ENCODE measurements around the gene SMARCA2.

The SMARCA2 gene

DNA sequence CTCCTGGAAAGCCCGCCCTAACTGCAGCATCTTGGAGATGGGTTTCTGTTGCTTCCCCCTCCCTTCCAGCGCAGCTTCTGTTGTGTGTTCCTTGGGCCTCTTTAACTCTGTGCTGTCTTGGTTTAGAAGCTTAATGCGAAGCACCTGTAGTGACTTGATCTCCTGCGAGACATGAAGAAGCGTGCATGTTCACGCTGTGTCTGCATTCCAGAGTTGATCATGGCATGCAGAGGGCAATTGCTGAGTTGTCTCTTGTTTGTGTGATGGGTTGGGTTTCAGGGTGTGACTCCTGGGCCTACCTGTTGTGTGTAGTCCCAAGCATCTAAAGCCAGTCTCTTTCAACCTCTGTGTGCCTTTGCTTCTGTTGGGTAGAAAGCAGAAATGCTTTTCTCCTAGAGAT is 155.6 kb downstream of the SMARCA2 start:
- DNase-seq (ENCODE audit: low read depth, low spot score), result no peak

DNA sequence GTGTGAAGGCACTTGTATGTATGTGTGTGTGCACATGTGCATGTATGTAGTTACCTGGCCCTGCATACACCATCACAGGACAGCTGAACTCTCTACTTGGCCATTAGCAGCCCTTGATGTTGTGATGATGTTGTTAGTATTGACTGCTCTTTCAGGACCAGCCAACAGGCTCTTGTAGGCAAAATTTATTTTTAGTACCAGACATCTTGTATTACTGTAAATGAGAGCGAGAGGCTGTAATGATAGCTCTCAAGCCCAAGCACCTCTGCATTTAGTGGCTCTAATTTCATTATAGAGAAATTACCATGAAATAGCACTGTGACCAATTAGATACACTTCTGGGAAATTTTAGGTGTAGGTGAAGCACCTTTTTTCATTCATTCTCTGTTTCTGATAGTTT is 158.0 kb downstream of the SMARCA2 start:
- DNase-seq (ENCODE audit: low read depth, low spot score), result no peak

DNA sequence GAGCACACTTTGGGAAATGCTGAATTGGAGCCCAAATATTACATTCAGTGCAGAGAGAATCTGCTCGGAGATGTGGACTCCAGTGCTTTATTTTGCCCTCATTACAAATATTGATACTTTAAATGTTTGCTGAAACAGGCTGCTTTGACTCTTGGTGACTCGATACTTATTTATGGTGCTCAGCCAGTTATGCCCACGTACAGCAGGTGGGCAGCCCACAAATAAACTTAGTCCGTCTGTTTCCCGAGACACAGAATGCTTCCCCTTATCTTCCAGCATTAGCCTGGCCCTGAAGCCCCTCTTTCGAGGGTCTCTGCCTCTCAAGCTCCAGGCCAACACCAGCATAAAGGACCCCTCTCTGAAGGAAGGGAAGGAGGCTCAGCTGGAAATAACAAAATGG is 158.7 kb downstream of the SMARCA2 start:
- DNase-seq (ENCODE audit: low read depth, low spot score), result no peak

DNA sequence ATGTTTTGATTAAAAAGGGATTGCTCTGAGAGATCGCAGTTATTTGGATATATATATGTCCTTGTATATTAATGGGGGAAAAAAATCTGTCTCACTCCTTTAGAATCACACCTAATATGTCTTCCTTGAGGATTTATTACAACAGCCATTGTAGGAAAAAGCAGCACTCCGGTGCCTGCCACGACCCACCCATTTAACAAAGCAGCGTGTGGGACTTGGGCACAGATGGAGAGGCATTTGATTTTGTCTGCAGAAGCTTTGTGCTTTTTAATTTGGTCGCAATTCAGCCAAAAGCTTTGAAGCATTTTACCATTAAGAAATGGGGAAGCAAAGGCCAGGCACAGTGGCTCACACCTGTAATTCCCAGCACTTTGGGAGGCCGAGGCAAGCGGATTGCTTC is 159.2 kb downstream of the SMARCA2 start:
- no peak for DNase-seq (ENCODE audit: low read depth, low spot score)

DNA sequence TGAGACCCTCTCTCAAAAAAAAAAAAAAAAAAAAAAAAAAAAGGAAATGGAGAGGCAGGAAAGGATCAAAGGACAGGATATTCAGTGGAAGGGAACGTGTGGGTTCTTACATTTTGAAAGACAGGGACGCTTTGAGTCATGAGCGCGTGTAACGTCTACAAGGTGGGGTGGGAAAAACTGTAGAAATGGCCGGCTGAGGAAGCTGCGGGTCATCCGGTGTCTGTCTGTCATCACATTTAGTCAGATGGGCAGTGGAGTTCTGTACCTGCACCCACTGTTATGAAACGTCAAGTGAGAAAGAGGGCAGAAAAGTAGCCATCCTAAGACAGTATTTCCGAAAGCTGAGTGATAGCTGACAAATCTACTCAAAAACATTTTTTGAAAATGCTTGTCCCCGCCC is 159.8 kb downstream of the SMARCA2 start:
- DNase-seq (ENCODE audit: low read depth, low spot score), result no peak

DNA sequence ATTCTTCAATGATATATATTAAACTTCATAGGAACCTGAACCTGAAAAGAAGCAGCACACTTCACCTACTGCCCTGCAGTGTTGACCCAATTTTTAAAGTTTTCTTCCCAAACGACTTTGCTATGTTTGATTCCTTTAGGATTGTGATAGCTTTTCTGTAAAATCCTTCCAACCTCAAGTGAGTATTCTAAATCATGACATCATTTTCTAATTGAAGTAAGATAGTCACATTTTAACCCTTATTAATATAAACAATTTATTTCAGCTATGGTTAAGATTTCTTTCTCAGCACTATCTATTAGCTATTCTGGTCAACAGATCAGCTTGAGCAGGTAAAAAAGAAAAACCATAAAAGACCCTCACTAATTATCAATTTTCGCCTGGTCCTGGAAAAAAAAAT is 162.0 kb downstream of the SMARCA2 start:
- no peak for DNase-seq (ENCODE audit: low read depth, low spot score)

DNA sequence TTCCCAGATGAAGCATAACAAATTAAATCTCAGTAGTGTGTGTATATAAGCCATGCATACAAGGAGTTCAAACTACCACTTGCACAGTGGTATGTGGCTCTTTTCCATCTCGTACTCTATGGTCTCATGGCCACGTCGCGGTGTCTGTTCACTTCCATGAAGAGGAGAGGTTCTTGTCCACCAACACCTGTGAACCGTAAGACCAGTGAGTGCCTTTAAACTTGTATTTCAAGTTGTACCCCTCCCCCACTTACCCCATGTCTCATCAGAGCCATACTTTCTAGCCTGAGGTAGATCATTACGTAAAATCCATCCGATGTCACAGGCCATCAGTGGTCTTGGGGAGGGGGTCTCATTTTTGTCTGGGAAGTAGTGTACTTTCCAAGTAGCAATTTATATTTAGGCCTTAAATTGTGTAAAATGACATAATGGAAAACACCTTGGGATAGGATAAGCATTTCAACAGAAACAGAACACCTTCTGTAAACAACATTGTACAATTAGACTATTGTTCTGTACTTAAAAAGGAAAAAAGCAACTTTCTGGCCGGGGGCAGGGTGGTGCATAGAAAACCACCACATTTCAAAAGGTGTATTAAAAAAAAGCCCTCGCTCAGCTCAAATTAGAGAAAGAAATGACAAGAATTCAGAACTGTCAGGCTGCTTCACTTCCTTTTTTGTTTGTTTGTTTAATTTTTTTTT is 163.0 kb downstream of the SMARCA2 start:
- peak; percentile 12 for DNase-seq (ENCODE audit: low read depth, low spot score)

DNA sequence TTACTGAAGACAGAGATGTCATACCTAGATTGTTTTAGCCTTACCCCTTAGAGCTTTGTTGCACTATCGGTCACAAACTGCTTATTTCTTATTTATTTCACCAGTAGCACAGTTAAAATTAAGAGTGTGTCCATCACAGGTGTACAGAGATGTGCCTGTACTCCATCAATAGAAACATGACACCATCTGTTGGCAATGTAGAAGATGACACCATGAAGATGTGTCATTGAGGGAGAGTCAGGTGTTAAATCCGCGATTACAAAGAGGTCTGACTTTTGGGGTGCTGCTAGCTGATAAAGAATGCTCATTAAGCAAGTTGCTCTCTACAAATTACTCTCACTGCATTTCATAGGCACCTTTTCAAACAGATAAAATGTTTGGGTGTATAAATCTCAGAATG is 164.4 kb downstream of the SMARCA2 start:
- DNase-seq (ENCODE audit: low read depth, low spot score), result no peak

DNA sequence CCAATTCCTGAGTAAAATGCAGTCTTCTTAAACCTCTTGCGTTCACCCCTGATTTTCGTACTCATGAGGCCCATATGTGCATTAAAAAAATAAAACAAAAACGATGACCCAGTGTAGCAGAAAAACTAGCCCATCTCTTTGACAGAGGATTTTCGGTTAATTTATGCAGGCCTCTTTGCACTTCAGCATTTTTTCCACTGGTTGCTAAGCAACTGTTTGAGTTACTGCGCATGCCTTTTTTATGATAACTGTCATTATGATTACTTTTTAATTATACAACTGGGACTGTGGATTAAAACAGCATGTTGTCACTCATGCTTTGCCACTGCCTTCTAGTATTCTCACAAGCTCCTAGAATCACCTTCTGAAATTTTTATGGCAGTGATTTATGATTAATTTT is 165.0 kb downstream of the SMARCA2 start:
- DNase-seq (ENCODE audit: low read depth, low spot score), result no peak

DNA sequence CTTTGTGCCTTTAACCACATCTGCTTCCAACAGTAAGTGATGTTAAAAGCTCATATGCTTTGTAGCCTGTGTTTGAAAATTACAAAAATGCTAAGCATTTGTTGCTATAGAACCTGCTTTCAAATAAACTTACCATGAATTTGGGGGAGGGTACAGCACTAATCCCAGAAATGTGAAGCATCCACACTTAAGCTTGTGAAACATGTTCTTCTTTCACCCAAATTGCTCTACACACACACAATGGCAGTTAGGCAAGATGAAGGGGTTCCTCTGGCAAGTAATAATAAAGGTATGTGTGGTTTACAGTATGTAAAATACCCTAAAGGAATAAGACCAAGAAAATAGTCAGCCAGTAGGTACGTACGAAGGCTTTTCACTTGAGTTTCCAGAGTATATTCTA is 165.6 kb downstream of the SMARCA2 start:
- DNase-seq (ENCODE audit: low read depth, low spot score), result no peak

DNA sequence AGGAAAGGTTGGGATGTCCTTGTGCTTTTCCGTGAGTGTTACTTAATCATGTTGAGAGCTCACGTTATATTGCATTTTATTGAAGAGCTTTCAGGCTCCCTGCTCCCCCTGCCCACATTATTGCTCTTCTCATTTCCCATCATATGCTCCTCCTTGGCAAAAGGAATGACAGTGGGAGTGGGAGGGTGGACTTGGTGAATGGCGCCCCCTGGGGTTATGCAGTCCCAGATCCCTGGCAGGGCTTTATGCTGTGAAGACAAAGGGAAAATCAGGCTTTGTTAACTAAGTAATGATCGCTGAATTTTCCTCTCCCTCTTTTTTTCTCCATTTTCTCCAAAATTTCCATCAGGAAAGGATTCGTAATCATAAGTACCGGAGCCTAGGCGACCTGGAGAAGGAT is 166.6 kb downstream of the SMARCA2 start:
- DNase-seq (ENCODE audit: low read depth, low spot score), result peak; percentile 76

DNA sequence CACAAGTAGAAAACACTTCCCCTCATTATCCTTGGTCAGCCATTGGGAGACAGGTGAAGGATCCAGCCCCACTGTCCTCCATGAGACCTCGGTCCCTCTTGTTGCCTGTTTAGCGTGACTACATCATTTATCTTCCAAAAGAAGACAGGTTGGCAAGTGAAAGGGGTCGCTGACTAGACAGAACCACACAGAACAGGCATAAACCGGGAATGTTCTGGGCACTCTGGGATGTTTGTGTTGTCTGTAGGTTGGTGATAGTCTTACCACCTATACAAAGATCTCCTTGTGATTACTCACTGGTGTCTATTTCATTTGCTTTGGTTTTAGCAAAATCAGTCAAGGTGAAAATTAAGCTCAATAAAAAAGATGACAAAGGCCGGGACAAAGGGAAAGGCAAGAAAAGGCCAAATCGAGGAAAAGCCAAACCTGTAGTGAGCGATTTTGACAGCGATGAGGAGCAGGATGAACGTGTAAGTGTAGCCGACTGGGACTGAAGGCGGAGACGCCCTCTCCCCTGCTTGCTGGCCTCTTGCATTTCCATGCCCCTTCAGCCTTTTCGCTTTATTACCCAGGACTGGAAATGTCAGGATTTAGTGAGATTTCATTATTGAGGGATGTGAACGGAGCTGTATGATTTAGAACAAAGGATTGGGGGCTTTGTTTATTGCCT is 175.9 kb downstream of the SMARCA2 start:
- DNase-seq (ENCODE audit: low read depth, low spot score), result no peak

DNA sequence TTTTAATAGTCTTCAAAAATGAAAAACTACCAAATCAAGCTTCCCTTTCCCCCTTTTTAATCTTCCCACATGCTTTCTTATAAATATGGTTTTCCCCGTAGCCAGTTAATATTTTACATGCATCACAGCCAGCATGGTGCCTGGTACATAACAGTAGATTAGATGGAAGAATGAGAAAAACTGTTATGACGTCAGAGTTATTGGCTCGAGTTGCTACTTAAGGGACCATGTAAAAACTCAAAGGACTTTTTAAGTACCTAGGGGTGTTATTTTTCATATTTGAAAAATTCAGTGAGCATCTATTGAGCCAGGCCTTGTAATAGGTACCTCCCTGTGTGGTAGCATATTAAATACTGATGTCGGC is 176.4 kb downstream of the SMARCA2 start:
- DNase-seq (ENCODE audit: low read depth, low spot score), result no peak

DNA sequence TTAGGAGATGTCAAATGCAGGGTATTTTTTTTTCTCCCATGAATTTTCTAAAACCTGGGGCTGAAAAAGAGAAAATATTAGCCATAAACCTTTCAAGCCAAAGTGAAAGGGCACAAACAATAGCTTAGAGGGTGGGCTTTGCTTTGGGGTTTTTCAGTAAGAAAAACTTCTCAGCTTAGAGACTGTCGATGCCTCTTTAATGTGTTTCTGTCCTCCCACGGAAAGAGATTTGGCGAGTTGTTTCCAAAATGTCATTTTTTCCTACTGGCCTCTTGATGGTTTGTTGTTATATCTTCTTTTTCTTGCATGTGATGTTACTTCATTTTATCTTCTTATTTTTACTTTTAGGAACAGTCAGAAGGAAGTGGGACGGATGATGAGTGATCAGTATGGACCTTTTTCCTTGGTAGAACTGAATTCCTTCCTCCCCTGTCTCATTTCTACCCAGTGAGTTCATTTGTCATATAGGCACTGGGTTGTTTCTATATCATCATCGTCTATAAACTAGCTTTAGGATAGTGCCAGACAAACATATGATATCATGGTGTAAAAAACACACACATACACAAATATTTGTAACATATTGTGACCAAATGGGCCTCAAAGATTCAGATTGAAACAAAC is 177.3 kb downstream of the SMARCA2 start:
- no peak for DNase-seq (ENCODE audit: low read depth, low spot score)

DNA sequence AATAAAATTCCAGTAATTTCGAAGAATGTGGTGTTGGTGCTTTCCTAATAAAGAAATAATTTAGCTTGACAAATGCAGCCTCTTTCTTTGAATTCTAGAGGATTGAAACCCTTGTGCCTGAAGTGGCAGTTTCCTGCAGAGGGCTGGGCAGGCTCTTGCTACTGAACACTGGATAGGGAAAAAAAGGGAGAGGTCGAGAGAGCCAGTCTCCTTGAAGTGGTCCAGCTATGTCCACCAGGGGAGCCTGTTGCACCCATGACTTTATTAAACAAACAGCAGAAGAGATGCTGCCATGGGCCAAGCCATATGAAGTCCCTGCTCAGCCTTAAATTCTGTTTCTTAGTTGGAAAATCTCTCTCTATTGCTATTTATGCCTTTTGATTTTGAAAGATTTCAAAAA is 178.4 kb downstream of the SMARCA2 start:
- no peak for DNase-seq (ENCODE audit: low read depth, low spot score)

DNA sequence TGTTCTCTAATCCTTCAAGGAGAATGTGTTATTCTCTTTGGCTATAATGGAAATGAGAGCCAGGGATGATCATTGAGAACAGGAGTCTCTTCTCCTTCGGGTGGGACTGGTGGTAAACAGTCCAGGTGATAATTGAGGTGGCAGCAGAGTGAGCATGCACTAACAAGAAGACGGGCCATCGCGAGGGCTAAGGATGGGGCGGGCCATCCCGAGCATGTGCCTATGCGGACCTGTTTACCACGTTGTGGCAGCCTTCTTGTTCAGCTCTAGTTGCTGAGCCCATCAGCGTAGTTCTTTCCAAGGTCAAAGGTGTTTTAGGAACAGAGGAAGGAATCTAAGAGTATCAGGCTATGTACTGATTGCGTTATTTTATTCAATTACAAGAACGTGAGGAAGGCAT is 180.1 kb downstream of the SMARCA2 start:
- no peak for DNase-seq (ENCODE audit: low read depth, low spot score)

DNA sequence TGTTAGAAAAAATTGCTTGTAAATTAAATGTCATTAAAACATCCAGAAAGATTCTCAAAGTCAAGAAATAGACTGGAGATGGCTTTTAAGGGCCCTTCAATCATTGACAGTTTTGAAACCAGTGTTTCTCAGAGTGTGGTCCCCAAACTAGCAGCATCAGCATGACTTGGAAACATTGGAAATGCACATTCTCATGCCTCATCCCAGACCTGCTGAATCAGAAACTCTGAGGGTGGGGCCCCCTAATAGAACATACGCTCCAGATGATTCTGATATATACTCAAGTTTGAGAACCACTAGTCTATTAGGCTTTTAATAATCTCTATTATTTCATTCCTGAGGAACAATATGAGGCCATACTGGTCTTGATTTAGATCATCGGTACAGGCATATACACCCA is 181.6 kb downstream of the SMARCA2 start:
- no peak for DNase-seq (ENCODE audit: low read depth, low spot score)

DNA sequence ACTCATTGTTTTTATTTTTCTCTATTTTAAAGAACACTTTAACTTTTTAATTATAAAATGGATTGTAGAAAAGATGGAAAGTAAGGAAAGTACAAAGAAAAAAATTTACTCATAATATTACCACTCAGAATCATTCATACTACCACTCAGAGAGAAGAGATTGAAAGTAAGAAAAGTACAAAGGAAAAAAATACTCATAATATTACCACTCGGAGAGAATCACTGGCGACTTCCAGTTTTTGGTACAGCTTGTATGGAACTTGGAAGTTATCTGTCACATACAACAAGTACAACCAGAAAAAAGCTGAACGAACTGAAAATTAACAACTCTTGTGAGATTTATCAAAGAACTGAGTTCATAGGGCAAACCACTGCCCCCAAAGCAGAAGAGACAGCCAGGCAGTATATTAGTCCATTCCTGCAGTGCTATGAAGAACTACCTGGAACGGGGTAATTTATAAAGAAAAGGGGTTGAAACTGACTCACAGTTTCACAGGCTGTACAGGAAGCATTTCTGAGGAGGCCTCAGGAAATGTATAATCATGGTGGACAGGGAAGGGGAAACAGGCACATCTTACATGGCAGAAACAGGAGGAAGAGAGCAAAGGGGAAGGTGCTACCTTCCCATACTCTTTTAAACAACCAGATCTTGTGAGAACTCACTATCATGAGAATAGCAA is 183.9 kb downstream of the SMARCA2 start:
- no peak for DNase-seq (ENCODE audit: low read depth, low spot score)

DNA sequence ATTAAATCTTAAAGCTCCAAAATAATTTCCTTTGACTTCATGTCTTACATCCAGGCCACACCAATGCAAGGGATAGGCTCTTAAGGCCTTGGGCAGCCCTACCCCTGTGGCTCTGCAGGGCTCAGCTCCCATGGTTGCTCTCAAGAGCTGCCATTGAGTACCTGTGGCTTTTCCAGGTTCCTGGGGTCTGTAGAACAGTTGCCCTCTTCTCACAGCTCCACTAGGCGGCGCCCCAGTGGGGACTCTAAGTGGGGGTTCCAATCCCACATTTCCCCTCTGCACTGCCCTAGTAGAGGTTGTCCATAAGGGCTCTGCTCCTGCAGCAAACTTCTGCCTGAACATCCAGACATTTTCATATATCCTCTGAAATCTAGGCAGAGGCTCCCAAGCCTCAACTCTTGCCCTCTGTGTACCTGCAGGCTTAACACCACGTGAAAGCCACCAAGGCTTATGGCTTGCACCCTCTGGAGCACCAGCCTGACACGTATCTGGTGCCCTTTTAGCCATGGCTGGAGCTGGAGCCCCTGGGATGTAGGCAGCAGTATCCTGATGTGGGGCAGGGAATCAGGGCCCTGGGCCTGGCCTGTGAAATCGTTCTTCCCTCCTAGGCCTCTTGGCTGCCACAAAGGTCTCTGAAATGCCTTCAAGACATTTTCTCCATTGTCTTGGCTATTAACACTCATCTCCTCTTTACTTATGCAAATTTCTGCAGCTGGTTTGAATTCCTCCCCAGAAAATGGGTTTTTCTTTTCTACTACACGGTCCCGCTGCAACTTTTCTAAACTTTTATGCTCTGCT is 185.1 kb downstream of the SMARCA2 start:
- peak; percentile 56 for DNase-seq (ENCODE audit: low read depth, low spot score)

DNA sequence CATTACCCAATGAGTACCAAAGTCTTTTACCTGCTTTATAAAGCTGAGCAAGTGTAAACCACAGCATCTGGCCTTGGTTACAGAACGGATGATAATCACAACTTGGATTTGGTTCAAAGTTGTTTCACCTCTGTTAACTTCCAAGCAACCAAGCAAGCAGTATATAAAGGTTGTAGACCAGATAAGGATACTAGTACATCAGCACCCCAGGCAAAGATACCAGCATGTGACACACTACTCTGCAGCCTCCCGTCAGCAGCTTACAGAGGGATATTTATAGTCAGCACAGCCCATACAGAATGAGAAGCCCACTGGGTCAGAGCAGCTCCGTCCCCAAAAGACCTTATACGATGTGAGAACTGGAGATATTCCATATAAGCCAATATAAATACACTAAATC is 193.3 kb downstream of the SMARCA2 start:
- no peak for DNase-seq (ENCODE audit: low read depth, low spot score)

DNA sequence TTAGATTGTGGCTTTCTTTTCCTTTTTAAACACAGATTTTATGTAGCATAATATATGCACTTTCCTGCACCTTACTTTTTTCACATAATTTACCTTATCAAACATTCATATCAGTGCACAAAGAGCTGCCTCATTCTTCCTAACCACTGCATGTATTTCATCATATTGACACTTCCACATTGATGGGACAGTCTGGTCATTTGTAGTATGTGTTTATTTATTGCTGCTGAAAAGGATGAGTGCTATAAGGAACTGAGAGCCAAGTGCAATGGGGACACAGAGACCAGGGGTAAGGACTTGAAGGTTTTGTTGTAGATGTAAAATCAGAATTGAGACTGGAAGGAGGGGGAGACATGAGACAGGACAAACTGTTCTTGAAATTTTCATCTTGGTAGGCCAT is 193.8 kb downstream of the SMARCA2 start:
- no peak for DNase-seq (ENCODE audit: low read depth, low spot score)

DNA sequence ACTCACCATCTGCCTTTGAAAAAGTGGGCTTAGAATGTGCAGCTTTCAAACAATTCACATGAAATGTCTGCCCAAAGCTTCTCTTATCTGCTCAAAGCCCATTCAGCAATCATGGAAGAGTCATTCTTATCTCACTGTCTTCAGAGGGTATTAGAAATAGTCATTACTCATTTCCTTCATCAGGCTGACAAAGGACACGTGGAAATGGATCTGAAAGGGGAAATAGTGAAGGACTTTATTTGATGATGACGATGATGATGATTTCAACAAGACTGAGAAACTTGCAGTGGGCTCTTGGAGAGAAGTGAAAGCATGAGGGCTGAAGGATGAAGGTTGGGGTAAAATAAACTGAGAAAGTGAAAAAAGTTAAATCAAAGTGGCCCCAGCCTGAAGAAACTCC is 194.3 kb downstream of the SMARCA2 start:
- no peak for DNase-seq (ENCODE audit: low read depth, low spot score)
